ENCODE results near the gene METTL6. TPM values are rescaled to one million over a fixed set of nuclear protein-coding genes. Genes with fewer than 3 reads are reported as not detected.

METTL6 gene
- total RNA-seq, 1 experiment from 2014 or later, result 24.4 TPM

- CTCF ChIA-PET, result interaction anchor here (0.6 to 1.9 kb wide), 3 partner anchors 32 to 201 kb away, joined by 4 to 12 read pairs (median 11); no protein-coding TSS in a partner anchor
- BruUV-seq (replicated peaks), result no TSS peak
- intact Hi-C loops (cut with micrococcal nuclease; ENCODE audit: unreplicated experiment), result no loop called here
- POLR2A ChIA-PET (ENCODE audit: low non-redundant PET), result no interaction called here
- H3K27ac ChIP-seq (ENCODE audit: low read depth, low read length, poor library complexity, severe bottlenecking), result no peak overlapping the region
- H3K36me3 ChIP-seq (ENCODE audit: insufficient read depth, low read length, poor library complexity, severe bottlenecking), result no peaks in the 10 kb centered on the region
- H3K4me1 ChIP-seq (ENCODE audit: insufficient read depth, low read length, poor library complexity, severe bottlenecking), result no peaks in the 10 kb centered on the region
- no peak for DNase-seq (ENCODE audit: low spot score)
- no peaks in the 10 kb centered on the region for H3K27me3 ChIP-seq (replicated peaks; ENCODE audit: insufficient read depth, low read depth, low read length, poor library complexity)
- TF ChIP-seq, protein P1, sequence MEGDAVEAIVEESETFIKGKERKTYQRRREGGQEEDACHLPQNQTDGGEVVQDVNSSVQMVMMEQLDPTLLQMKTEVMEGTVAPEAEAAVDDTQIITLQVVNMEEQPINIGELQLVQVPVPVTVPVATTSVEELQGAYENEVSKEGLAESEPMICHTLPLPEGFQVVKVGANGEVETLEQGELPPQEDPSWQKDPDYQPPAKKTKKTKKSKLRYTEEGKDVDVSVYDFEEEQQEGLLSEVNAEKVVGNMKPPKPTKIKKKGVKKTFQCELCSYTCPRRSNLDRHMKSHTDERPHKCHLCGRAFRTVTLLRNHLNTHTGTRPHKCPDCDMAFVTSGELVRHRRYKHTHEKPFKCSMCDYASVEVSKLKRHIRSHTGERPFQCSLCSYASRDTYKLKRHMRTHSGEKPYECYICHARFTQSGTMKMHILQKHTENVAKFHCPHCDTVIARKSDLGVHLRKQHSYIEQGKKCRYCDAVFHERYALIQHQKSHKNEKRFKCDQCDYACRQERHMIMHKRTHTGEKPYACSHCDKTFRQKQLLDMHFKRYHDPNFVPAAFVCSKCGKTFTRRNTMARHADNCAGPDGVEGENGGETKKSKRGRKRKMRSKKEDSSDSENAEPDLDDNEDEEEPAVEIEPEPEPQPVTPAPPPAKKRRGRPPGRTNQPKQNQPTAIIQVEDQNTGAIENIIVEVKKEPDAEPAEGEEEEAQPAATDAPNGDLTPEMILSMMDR (conservative IDR thresholded peaks at IDR 0.05; ENCODE audit: low read depth, low read length), result no peak
- TF ChIP-seq EZH2 (IDR thresholded peaks at IDR 0.05; ENCODE audit: borderline replicate concordance, low read depth, low read length, poor library complexity, severe bottlenecking), result no peak
- no peak overlapping the region for H3K4me3 ChIP-seq (ENCODE audit: low read depth, low read length, poor library complexity, severe bottlenecking)
- H3K9me3 ChIP-seq (ENCODE audit: low read depth, low read length, poor library complexity, severe bottlenecking), result no peaks in the 10 kb centered on the region
Observed at GRCh38 chr3:15403965-15404364, 23.4 kb downstream of the METTL6 start.

DNA sequence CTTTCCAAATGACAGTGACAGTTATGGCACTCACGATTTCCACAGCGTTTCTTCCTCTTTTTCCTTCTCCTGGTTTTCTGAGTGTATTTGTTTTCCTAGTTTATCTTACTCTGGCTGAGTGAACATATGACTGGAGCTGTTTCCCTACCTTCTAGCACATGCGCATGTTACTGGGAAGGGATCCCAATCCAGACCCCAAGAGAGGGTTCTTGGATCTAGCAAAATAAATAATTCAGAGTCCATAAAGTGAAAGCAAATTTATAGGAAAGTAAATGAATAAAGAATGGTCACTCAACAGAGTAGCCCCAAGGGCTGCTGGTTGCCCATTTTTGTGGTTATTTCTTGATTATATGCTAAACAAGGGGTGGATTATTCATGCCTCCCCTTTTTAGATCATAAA, 23.8 kb downstream of the METTL6 start:
- intact Hi-C loops (cut with micrococcal nuclease; ENCODE audit: unreplicated experiment), result no loop called here
- Histone ChIP-seq H3K9me3 (ENCODE audit: low read depth, low read length, poor library complexity, severe bottlenecking) (no peaks in the 10 kb centered on the region), H3K4me3 (ENCODE audit: low read depth, low read length, poor library complexity, severe bottlenecking) (no peak overlapping the region), H3K27me3 (replicated peaks; ENCODE audit: insufficient read depth, low read depth, low read length, poor library complexity) (no peaks in the 10 kb centered on the region), H3K4me1 (ENCODE audit: insufficient read depth, low read length, poor library complexity, severe bottlenecking) (no peaks in the 10 kb centered on the region), H3K36me3 (ENCODE audit: insufficient read depth, low read length, poor library complexity, severe bottlenecking) (no peaks in the 10 kb centered on the region), H3K27ac (ENCODE audit: low read depth, low read length, poor library complexity, severe bottlenecking) (no peak overlapping the region)
- DNase-seq (ENCODE audit: low spot score), result no peak
- no TSS peak for BruUV-seq (replicated peaks)
- ChIA-PET CTCF (no interaction called here), POLR2A (ENCODE audit: low non-redundant PET) (no interaction called here)
- TF ChIP-seq, protein P1 (conservative IDR thresholded peaks at IDR 0.05; ENCODE audit: low read depth, low read length), result no peak
- no peak for TF ChIP-seq EZH2 (IDR thresholded peaks at IDR 0.05; ENCODE audit: borderline replicate concordance, low read depth, low read length, poor library complexity, severe bottlenecking)

DNA sequence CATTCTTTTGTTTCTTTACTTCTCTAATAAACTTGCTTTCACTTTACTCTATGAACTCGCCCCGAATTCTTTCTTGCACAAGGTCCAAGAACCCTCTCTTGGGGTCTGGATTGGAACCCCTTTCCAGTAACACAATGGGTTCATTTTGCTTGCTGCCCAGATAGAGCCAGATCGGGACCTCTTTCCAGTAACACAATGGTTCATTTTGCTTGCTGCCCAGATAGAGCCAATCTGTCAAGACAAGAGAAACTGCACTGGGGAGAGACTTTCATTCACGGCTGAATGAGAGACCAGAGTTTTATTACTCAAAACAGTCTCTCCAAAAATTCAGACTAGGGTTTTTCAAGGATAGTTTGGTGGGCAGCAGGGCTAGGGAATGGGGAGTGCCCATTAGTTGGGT, 25.4 kb downstream of the METTL6 start:
- CTCF ChIA-PET, result no interaction called here
- Histone ChIP-seq H3K27me3 (replicated peaks; ENCODE audit: insufficient read depth, low read depth, low read length, poor library complexity) (no peaks in the 10 kb centered on the region), H3K4me3 (ENCODE audit: low read depth, low read length, poor library complexity, severe bottlenecking) (no peak overlapping the region), H3K9me3 (ENCODE audit: low read depth, low read length, poor library complexity, severe bottlenecking) (peaks cover 4% of the 10 kb centered on the region), H3K36me3 (ENCODE audit: insufficient read depth, low read length, poor library complexity, severe bottlenecking) (no peaks in the 10 kb centered on the region), H3K27ac (ENCODE audit: low read depth, low read length, poor library complexity, severe bottlenecking) (no peak overlapping the region), H3K4me1 (ENCODE audit: insufficient read depth, low read length, poor library complexity, severe bottlenecking) (no peaks in the 10 kb centered on the region)
- TF ChIP-seq, protein P1 (conservative IDR thresholded peaks at IDR 0.05; ENCODE audit: low read depth, low read length), result no peak
- no peak for TF ChIP-seq EZH2 (IDR thresholded peaks at IDR 0.05; ENCODE audit: borderline replicate concordance, low read depth, low read length, poor library complexity, severe bottlenecking)
- DNase-seq (ENCODE audit: low spot score), result no peak
- intact Hi-C loops (cut with micrococcal nuclease; ENCODE audit: unreplicated experiment), result no loop called here
- no TSS peak for BruUV-seq (replicated peaks)
- POLR2A ChIA-PET (ENCODE audit: low non-redundant PET), result interaction anchor here (0.7 kb wide), 1 partner anchor 186 kb away, joined by 22 read pairs; no protein-coding TSS in a partner anchor

Measured in A673 (cell line).